GM21447 (cell line): ENCODE data around the gene BIRC7.

Experiments
- ATAC-seq: cut with Tn5 transposase; IDR thresholded peaks from one replicate; pipeline ENCODE4 v1.9.1; 2021; ENCODE audit not compliant: unreplicated experiment

Gene BIRC7

DNA sequence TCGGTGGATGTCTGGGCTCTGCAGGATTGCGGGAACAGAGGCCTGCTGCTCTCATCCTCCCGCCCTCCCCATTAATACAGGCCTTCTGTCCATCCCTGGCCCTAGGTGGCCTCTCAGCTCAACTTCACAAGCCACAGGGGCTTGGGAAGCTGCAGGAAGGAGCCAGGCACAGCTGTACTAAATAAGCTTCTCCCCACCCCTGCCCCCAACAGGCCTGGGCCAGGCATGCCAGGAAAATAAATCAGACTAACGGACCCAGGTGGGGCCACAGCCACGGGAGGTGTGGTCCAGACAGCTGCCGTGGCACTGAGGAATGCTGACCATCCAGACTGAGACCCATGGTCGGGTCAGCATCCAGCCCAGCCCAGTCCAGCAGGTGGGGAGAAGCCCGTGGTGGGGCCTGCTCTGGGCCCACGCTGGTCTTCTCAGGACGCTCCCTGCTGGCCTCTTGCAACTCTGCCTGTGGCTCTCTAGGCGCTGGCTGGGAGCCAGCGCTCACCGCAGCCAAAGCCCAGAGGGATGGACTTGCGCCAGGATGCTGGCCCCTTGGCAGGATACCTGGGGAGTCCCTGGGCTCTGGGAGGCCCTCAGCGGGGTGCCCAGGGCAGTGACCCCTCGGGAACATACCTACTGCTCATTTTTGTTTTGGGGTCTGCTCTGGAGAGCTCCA lies 11.2 kb upstream of the BIRC7 start:
- no peak for ATAC-seq

DNA sequence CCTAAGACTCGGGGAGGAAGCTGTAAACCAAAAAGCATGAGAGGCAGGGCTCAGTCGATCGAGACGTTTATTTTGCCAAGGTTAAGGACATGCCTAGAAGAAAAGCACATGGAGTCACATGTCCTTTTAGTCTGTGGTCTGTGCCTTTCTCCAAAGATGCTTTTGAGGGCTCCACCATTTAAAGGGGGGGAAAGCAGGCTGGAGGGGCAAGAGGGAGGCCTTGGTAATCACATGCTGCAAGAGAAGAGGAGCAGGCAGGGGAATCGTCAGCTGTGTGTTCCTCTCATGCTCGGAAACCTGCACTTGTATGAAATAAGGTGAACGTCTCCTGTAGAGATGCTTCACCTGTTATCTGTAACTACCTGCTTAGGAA lies 10.6 kb upstream of the BIRC7 start:
- no peak for ATAC-seq

DNA sequence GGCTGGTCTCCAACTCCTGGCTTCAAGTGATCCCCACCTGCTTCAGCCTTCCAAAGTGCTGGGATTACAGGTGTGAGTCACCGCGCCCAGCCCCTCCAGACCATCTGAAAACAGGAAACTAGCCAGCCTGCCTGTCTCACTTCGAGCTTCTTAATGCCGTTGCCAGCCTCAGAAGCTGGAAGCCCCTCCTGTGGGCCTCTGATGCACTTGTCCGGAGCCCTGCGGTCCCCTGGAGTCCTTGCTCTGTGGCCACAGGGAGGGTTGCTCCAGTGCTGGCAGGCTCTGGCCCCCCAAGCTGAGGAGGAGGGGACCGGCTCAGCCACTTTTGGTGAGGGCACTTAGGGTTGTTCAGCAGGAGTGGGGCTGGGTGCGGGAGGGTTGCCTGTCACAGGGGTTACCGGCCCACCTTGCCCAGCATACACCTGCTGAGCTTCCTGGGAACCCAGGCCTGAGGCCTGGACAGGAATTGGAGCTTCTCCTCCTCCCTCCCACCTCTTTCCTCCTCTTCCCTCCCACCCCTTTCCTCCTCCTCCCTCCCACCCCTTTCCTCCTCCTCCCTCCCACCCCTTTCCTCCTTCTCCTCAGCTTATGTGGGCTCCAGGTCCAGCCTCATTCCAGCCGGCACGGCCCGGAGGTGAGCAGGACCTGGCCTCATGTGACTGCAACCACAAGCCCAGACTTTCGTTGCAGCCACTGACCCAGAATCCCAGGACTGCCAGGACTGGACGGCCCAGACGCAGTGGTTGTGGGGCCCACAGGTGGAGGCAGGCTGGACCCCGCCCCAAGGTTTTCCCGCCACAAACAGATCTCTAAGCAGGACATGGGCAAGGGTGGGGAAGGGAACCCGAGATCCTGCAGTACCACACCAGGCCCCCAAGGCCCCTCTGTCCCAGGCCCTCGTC lies 9.4 kb upstream of the BIRC7 start:
- ATAC-seq = no peak

DNA sequence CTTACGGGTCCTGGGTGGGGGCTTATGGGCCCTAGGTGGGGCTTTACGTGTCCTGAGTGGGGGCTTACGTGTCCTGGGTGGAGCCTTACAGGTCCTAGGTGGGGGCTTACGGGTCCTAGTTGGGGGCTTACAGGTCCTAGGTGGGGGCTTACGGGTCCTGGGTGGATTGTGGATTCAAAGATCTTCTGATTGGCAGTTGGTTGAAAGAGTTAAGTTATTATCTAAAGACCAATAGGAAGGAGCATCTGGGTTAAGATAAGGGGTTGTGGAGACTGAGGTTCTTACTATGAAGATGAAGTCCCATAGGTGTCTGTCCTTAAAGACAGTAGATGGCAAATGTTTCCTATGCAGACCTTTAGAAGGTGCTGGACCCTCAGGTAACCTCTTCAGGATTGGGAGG lies 8.4 kb upstream of the BIRC7 start:
- no peak for ATAC-seq

DNA sequence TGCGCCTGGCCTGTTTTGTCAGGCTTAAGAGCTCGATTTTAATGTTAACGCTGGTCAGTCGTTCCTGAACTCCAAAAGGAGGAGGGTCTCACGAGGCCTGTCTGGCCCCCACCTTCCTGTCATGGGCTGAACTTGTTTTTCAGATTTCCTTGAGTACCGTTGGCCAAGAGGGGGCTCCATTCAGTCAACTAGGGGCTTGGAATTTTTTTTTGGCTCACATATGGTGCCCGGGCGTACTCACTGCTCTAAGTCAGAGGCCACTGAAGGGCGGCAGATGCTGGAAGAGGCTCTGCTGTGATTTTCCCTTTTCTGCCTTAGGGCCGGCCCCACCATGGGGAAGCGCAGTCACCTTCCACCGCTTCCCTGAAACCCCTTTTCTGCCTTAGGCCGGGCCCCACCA lies 6.9 kb upstream of the BIRC7 start:
- ATAC-seq = no peak

DNA sequence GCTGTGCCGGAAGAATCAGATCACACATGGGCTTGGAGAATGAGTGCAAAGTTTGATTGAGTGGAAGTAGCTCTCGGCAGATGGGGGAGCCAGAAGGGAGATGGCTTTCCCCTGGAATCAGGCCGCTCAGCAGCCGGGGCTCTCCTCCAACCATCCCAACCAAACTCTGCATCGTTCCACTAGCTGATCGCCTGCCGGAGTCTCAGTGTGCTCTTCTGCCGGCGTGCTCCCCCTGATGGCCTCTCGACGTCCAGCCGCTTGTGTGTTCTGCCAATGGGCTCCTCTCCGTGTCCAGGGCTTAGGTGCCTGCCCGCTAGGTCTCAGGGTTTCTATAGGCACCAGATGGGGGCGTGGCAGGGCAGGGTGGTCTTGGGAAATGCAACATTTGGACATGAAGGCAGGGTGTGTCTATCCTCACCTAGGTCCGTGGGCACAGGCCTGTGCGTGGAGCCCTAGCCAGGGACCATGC lies 4.9 kb upstream of the BIRC7 start:
- ATAC-seq = no peak

DNA sequence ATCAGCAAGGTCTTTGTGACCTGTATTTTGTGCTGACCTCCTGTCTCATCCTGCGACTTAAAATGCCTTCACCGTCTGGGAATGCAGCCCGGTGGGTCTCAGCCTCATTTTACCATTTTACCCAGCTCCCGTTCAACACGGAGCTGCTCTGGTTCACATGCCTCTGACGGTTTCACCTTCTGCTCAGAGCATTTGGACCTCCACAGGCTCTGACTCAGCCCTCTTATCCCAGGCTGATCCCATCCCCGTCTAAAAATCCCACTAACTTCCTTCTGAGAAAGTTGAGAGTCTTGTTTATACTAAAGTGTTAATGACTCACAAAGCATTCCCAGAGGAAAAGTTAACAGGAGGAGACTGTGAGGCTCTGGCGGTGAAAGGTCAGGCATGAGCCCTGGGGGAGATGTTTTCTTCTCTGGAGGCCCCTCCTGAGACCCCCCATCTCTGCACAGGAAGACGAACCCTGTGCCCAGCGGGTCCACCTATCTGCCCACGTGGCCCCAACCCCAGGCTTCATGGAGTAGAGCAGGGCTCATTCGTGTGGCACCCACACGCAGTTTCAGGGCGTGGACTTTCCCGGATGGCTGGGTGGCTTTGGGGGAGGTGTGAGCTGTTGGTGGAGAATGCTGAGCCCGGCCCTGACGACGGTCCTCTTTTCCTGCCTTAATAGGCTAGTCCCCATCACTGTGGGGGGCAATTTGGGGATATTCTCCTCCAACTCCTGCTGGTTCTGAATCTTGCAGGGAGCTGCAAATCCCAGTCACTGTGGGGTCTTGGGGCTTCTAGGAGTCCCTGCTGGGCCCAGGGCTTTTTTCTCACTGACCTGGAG lies 3.3 kb upstream of the BIRC7 start:
- ATAC-seq = no peak

DNA sequence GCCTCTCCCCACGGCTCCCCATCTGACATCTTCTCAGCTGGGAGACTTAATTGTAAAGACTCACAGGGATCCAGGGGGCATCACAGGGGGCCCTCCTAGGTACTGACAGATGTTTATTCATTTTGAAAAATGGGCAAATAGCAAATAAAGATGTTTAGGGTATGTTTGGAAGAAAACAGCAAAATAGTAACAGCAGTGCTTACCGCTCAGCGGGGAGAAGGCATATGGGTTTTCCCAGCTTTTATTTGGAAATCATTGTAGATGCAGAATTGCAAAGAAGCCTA lies 2.7 kb upstream of the BIRC7 start:
- no peak for ATAC-seq

DNA sequence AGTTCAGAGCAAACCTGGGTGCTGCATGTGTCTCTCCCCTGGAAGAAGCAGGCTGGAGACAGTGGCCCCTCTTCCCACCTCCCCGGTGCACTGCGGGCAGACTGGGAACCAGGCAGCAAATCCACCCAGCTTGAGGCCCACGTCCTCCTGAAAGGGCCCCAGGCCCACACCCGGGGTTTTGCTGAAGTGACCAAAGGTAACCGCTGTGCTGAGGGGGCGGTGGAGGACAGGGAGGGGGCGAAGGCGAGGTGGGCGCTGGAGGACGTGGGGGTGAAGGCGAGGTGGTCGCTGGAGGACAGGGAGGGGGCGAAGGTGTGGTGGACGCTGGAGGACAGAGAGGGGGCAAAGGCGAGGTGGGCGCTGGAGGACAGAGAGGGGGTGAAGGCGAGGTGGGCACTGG lies 1.8 kb upstream of the BIRC7 start:
- no peak for ATAC-seq

DNA sequence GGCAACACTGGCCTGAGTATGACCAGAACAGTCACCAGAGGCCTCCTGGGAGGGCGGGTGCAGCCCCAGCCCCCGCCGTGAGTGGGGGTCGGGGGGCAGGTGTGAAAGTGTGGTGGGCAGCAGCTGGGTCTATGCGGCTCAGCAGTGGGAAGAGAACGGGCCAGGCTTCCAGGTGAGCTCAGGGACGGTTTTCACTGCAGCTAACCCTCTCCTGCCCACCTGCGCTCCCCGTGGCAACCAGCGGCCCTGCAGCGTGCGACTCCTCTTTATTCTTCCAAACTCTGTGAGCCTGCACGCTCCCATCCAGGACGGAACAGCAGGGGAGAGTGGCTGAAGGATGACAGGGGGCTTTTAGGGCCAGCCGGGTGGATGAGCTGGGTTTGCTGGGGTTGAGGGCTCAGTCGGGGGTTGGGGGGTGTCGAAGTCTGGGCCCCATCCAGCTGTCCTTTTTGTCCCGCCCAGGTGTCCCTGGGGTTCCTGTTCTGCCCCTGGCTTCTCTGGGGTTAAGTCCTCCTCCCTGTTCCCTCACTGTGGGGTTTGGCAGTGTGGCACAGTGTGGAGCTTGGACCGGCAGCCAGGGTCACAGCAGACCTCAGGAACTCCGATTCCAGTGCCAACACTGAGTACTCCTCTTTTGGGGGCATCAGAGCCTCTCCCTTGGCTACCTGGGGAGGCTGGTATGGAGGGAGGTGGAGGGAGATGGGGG lies 859 bp upstream of the BIRC7 start:
- no peak for ATAC-seq

DNA sequence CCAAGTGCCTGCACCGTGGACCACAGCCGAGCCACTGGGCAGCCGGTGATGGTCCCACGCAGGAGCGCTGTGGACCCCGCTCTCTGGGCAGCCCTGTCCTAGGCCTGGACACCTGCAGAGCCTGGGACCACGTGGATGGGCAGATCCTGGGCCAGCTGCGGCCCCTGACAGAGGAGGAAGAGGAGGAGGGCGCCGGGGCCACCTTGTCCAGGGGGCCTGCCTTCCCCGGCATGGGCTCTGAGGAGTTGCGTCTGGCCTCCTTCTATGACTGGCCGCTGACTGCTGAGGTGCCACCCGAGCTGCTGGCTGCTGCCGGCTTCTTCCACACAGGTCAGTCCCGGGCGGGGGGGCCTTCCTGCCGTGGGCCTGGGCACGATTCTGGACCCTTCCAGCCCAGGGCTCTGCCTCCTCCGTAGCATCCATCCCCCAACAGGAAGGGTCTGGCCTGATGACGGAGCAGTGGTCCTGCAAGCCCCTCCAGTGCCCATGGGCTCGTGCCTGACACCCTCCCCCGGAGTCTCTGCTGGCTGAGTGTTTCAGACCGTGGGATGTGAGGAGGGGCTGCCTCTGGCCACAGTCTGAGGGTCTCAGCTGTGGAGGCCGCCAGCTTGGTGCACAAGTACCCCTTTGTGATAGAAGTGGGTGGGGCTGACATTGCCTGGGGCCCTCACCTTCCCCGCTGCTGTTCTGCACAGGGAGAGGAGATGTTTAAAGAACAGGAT lies 572 bp downstream of the BIRC7 start:
- no peak for ATAC-seq

DNA sequence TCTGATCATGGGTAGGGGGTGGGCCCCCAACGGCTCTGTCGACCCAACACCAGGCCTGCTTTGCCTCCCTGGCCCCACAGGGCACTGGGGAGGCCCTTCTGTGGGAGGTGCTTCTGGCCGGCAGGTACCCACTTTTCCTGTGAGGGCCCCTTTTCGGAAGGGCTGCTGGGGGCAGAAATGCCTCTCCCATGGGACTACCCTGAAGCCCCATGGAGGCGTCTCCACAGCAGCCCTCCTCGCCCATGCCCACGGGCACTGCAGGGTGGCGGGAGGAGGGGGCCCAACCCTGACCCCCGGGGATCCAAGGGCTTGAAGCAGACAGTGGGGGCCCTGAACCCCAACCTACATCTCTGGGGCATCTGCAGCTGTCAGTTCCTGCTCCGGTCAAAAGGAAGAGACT lies 2.3 kb downstream of the BIRC7 start:
- ATAC-seq = no peak

DNA sequence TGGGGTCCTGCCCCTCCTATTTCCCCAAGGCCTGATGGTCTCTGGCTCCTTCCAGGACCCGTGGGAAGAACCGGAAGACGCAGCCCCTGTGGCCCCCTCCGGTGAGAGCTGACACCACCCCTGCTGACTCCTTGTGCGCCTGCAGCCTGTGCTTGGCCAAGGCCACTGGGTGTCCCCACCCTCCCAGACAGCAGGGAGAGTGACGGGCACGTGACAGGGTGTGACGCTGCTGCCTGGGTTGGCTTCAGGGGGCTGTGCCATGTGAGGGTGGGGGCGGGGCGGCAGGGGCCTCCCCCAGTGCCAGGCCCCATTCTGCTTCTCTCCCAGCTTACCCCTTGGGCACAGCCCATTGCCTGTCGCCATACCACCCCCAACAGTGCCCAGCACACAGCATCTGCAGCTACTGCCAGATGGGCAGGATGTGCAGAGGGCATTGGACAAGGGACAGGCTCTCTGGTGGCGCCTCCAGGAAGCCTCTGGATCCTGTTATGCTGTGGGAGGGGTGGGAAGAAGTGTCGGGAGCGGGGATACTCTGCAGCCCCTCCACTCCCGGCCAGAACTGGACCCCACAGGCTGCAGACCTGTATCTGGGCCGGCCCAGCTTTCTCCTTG lies 2.9 kb downstream of the BIRC7 start:
- no peak for ATAC-seq

DNA sequence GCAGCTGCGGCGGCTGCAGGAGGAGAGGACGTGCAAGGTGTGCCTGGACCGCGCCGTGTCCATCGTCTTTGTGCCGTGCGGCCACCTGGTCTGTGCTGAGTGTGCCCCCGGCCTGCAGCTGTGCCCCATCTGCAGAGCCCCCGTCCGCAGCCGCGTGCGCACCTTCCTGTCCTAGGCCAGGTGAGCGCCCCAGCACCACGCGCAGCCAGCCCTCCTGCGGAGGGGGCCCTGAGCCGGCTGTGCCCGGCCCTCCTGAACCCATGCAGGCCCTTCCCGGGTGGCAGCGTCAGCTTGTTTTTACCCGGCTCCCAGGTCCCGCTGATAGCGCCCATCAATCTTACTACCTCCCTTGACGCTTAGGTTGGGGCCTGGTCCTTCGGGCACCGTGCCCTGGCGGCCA lies 3.7 kb downstream of the BIRC7 start:
- no peak for ATAC-seq

DNA sequence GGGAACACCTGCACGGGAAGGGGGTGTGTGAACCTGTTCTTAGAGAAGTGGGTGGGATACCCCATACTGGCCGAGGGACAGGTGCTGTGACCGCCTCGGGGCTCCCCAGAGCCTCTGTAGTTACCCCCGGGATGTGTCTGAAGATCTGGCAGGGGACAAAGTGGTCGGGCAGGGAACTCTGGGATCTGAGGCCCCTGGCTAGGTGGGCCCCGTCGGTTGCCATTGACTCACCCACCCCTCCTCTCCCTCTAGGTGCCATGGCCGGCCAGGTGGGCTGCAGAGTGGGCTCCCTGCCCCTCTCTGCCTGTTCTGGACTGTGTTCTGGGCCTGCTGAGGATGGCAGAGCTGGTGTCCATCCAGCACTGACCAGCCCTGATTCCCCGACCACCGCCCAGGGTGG lies 4.3 kb downstream of the BIRC7 start:
- no peak for ATAC-seq

DNA sequence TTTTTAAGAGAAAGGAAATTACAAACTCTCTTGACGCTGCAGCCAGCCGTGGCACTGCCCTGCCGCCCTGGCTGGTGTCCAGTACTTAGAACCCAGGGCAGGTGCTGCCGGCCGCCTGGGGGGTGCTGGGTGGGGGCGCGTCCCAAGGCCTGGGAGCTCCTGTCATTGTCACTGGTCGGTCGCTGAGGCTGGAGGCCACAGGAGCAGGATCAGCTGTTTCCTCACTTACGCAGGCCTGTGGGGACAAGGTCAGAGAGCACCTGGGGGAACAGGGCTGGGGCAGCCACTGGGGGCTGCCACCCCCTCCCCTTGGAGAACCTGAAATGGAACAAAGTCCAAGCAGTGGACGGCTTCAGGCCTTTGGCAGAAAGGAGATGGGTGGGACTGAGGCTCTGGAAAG lies 5.6 kb downstream of the BIRC7 start:
- ATAC-seq = no peak

DNA sequence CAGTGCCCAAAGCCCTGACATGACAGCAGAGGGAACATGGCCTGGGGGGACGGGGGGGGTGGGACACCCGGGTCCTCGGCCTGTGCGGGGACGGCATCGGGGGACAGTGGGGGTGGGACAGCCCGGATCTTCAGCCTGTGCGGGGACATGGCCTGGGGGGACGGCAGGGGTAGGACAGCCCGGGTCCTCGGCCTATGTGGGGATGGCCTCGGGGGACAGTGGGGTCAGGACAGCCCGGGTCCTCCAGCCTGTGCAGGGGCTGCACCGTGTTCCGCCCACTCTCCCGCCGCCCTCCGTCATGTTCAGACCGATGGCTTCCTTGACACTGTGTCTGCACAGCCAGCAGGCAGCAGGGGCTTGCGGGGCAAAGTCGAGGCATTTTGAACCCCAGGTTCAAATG lies 7.0 kb downstream of the BIRC7 start:
- no peak for ATAC-seq

DNA sequence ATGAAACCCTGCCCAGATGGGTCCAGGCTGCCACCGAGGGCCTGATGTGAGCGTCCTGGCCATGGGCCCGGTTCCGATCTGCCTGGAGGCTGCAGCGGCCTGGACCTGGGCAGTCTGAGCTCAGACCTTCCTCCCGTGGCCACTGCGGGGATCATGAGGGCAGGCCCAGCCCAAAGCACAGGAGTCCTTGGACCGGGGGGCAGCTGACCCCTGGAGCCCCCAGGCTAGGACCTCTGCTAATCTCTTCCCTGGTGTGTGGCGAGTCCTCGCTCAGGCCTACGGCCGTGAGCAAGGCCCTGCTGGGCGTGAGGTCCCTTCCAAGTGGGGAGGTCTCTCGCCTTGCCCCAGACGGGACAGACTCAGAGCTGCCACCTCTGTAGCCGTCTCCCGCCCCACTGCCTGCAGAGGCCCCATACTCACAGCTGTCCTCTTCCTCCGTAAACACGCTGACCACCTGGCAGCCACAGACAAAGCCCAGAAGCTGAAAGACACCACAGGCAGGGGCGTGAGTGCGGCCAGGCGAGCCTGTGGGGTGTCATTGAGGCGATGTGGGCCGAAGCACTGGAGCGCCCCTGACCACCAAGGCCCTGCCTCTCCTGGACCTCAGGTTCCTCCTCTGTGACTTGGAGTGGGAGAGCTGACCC lies 8.0 kb downstream of the BIRC7 start:
- no peak for ATAC-seq

DNA sequence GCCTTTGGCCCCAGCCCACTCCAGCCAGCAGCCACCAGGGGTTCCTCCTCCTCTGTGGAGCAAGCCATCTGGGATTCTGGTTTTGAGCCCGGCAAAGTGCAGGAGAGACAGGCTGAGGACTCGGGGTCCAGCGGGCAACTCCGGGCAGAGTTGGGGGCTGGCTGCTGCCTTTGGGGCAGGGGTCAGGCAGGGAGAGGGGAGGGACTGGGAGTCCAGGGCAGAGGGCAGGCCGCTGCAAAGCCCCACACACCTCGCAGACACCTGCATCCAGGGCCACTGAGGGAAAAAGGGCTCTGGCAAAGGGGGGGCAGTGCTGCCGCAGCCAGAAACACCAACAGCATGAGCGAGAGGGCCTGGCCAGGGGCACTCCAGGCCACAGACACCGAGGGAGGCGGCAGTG lies 8.8 kb downstream of the BIRC7 start:
- ATAC-seq = no peak
